Measurements from ENCODE around the gene TAOK1.

DNA sequence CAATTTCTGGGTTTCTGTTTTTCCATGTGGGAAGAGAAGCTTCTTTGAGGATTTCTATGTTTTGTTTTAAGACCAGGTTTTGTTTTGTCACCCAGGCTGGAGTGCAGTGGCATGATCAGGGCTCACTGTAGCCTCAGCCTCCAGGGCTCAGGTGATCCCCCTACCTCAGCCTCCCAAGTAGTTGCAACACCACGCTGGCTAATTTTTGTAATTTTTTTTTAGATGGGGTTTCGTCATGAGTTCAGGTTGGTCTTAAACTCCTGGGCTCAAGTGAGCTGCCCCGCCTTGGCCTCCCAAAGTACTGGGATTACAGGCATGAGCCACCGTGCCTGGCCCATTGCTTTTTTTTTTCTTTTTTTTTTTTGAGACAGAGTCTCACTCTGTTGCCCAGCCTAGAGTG is 25.5 kb upstream of the TAOK1 start:
- no peak for TF ChIP-seq CTCF (IDR thresholded peaks at IDR 0.05)
- no peak for TF ChIP-seq POLR2A (IDR thresholded peaks at IDR 0.05)

Measured in Peyer's patch (tissue), 4 donors.